SK-N-SH treated with all-trans-retinoic acid at 6 μM for 48 hours (cell line): ENCODE results near the gene PLTP.

Source experiments
- ATAC-seq: fragments of 200-7000 bp; cut with Tn5 transposase; 3 replicates; pipeline ENCODE4 v1.9.1; 2020; ENCODE audit warnings: mild to moderate bottlenecking, moderate library complexity
- ARNTL ChIP-seq: fragments of 450-650 bp; formaldehyde crosslinking; IDR thresholded peaks from 2 replicates; pipeline ENCODE4 v1.5.0; 2020; ENCODE audit warnings: low read depth, mild to moderate bottlenecking, moderate library complexity, borderline replicate concordance
- CSDC2 ChIP-seq: fragments of 250-450 bp; sonication (Bioruptor Pico); IDR thresholded peaks from 2 replicates; pipeline ENCODE4 v1.5.0; 2020; ENCODE audit warnings: mild to moderate bottlenecking, moderate library complexity
- CSRNP3 ChIP-seq: fragments of 250-450 bp; sonication (Bioruptor Pico); IDR thresholded peaks from 2 replicates; pipeline ENCODE4 v1.5.1; 2021; ENCODE audit warnings: mild to moderate bottlenecking, moderate library complexity
- ESRRG ChIP-seq: fragments of 250-450 bp; sonication (Bioruptor Pico); IDR thresholded peaks from 2 replicates; pipeline ENCODE4 v1.6.1; 2021; ENCODE audit warnings: mild to moderate bottlenecking
- GLIS3 ChIP-seq: fragments of 250-450 bp; sonication (Bioruptor Pico); IDR thresholded peaks from 2 replicates; pipeline ENCODE4 v1.5.0; 2020; ENCODE audit warnings: mild to moderate bottlenecking, moderate library complexity
- ISL1 ChIP-seq: fragments of 250-450 bp; sonication (Bioruptor Pico); IDR thresholded peaks from 2 replicates; pipeline ENCODE4 v2.1.2; 2022; ENCODE audit warnings: mild to moderate bottlenecking, moderate library complexity
- OSR1 ChIP-seq: fragments of 250-450 bp; sonication (Bioruptor Pico); IDR thresholded peaks from 2 replicates; pipeline ENCODE4 v1.8.0; 2022; ENCODE audit warnings: moderate library complexity, mild to moderate bottlenecking, inconsistent platforms
- POU6F1 ChIP-seq: fragments of 250-450 bp; sonication (Bioruptor Pico); IDR thresholded peaks from 2 replicates; pipeline ENCODE4 v1.8.0; 2021; ENCODE audit warnings: low read depth, mild to moderate bottlenecking, moderate library complexity, borderline replicate concordance
- PPARA ChIP-seq: fragments of 250-450 bp; sonication (Bioruptor Pico); IDR thresholded peaks from 2 replicates; pipeline ENCODE4 v1.5.0; 2020; ENCODE audit warnings: mild to moderate bottlenecking, borderline replicate concordance
- RARB ChIP-seq: fragments of 250-450 bp; sonication (Bioruptor Pico); IDR thresholded peaks from 2 replicates; pipeline ENCODE4 v1.8.0; 2021; ENCODE audit warnings: mild to moderate bottlenecking, moderate library complexity
- SNAI2 ChIP-seq: fragments of 250-450 bp; sonication (Bioruptor Pico); IDR thresholded peaks from 2 replicates; pipeline ENCODE4 v1.5.0; 2020; ENCODE audit warnings: mild to moderate bottlenecking, moderate library complexity
- TCF4 ChIP-seq: fragments of 250-450 bp; sonication (Bioruptor Pico); IDR thresholded peaks from 2 replicates; pipeline ENCODE4 v1.8.0; 2021; ENCODE audit warnings: mild to moderate bottlenecking, moderate library complexity, borderline replicate concordance
- TOX ChIP-seq: fragments of 250-450 bp; sonication (Bioruptor Pico); IDR thresholded peaks from 2 replicates; pipeline ENCODE4 v1.8.0; 2021; ENCODE audit warnings: mild to moderate bottlenecking, moderate library complexity, borderline replicate concordance
- ZC3H10 ChIP-seq: fragments of 250-450 bp; sonication (Bioruptor Pico); IDR thresholded peaks from 2 replicates; pipeline ENCODE4 v1.5.1; 2021; ENCODE audit warnings: mild to moderate bottlenecking, moderate library complexity
- ZFP30 ChIP-seq: fragments of 450-650 bp; formaldehyde crosslinking; IDR thresholded peaks from 2 replicates; pipeline ENCODE4 v1.5.0; 2022; ENCODE audit warnings: mild to moderate bottlenecking, moderate library complexity
- ZNF565 ChIP-seq: fragments of 450-650 bp; formaldehyde crosslinking; conservative IDR thresholded peaks from 2 replicates; pipeline ENCODE4 v1.5.0; 2020; ENCODE audit warnings: low read depth, mild to moderate bottlenecking, moderate library complexity
- ZNF70 ChIP-seq: fragments of 450-650 bp; formaldehyde crosslinking; IDR thresholded peaks from 2 replicates; pipeline ENCODE4 v1.5.0; 2020; ENCODE audit warnings: mild to moderate bottlenecking, moderate library complexity
- ZNF8 ChIP-seq: fragments of 450-650 bp; formaldehyde crosslinking; IDR thresholded peaks from 2 replicates; pipeline ENCODE4 v1.5.0; 2020; ENCODE audit warnings: mild to moderate bottlenecking, moderate library complexity
- TF ChIP-seq, protein P1 (sequence below): fragments of 250-450 bp; sonication (Bioruptor Pico); IDR thresholded peaks from 2 replicates; pipeline ENCODE4 v1.8.0; 2020; ENCODE audit warnings: mild to moderate bottlenecking, moderate library complexity, borderline replicate concordance
- TF ChIP-seq, protein P2 (sequence below): fragments of 250-450 bp; sonication (Bioruptor Pico); IDR thresholded peaks from 2 replicates; pipeline ENCODE4 v1.5.1; 2020; ENCODE audit warnings: low read depth, mild to moderate bottlenecking, moderate library complexity
- TF ChIP-seq, protein P3 (sequence below): fragments of 250-450 bp; sonication (Bioruptor Pico); IDR thresholded peaks from 2 replicates; pipeline ENCODE4 v1.5.0; 2020; ENCODE audit warnings: mild to moderate bottlenecking, moderate library complexity

PLTP gene

GRCh38 chr20:45861221-45862075, 50.5 kb downstream of the PLTP start (continued):
- TF ChIP-seq, protein P1, sequence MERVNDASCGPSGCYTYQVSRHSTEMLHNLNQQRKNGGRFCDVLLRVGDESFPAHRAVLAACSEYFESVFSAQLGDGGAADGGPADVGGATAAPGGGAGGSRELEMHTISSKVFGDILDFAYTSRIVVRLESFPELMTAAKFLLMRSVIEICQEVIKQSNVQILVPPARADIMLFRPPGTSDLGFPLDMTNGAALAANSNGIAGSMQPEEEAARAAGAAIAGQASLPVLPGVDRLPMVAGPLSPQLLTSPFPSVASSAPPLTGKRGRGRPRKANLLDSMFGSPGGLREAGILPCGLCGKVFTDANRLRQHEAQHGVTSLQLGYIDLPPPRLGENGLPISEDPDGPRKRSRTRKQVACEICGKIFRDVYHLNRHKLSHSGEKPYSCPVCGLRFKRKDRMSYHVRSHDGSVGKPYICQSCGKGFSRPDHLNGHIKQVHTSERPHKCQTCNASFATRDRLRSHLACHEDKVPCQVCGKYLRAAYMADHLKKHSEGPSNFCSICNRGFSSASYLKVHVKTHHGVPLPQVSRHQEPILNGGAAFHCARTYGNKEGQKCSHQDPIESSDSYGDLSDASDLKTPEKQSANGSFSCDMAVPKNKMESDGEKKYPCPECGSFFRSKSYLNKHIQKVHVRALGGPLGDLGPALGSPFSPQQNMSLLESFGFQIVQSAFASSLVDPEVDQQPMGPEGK (CRISPR knock-in tag): no peak
- TF ChIP-seq ARNTL (CRISPR knock-in tag) (no peak), CSDC2 (no peak), ZNF565 (CRISPR knock-in tag) (no peak), CSRNP3 (no peak), TOX (CRISPR knock-in tag) (no peak)
- TF ChIP-seq, all 23 proteins: peak for 0

- no peak for ATAC-seq
- TF ChIP-seq ZC3H10 (CRISPR knock-in tag) (no peak), ESRRG (CRISPR knock-in tag) (no peak)
- TF ChIP-seq, protein P2, sequence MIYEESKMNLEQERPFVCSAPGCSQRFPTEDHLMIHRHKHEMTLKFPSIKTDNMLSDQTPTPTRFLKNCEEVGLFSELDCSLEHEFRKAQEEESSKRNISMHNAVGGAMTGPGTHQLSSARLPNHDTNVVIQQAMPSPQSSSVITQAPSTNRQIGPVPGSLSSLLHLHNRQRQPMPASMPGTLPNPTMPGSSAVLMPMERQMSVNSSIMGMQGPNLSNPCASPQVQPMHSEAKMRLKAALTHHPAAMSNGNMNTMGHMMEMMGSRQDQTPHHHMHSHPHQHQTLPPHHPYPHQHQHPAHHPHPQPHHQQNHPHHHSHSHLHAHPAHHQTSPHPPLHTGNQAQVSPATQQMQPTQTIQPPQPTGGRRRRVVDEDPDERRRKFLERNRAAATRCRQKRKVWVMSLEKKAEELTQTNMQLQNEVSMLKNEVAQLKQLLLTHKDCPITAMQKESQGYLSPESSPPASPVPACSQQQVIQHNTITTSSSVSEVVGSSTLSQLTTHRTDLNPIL (CRISPR knock-in tag): no peak
Measured at GRCh38 chr20:45860560-45861220, 51.3 kb downstream of the PLTP start.

DNA sequence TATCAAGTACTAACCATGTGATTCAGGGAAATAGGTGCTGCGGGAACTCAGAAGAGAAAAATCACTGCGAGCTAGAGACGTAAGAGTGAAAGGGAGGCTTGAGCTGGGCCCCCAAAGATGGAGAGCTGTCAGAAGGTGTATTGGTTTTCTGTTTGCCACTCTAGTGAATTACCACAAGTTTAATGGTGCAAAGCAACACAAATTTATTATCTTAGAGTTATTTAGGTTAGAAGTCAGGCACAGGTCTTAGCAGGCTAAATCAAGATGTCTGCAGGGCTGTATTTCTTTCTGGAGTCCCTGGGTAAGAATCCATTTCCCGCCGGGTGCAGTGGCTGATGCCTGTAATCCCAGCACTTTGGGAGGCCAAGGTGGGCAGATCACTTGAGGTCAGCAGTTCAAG, 52.0 kb downstream of the PLTP start:
- no peak for TF ChIP-seq ESRRG (CRISPR knock-in tag)
- TF ChIP-seq ZFP30 (CRISPR knock-in tag): no peak
- TF ChIP-seq ZNF565 (CRISPR knock-in tag): no peak
- TF ChIP-seq GLIS3 (CRISPR knock-in tag): no peak
- TF ChIP-seq ZNF8: no peak
- no peak for TF ChIP-seq OSR1 (CRISPR knock-in tag)
- TF ChIP-seq RARB (CRISPR knock-in tag): no peak
- TF ChIP-seq ISL1: no peak
- TF ChIP-seq SNAI2 (CRISPR knock-in tag): no peak
- TF ChIP-seq, protein P3, sequence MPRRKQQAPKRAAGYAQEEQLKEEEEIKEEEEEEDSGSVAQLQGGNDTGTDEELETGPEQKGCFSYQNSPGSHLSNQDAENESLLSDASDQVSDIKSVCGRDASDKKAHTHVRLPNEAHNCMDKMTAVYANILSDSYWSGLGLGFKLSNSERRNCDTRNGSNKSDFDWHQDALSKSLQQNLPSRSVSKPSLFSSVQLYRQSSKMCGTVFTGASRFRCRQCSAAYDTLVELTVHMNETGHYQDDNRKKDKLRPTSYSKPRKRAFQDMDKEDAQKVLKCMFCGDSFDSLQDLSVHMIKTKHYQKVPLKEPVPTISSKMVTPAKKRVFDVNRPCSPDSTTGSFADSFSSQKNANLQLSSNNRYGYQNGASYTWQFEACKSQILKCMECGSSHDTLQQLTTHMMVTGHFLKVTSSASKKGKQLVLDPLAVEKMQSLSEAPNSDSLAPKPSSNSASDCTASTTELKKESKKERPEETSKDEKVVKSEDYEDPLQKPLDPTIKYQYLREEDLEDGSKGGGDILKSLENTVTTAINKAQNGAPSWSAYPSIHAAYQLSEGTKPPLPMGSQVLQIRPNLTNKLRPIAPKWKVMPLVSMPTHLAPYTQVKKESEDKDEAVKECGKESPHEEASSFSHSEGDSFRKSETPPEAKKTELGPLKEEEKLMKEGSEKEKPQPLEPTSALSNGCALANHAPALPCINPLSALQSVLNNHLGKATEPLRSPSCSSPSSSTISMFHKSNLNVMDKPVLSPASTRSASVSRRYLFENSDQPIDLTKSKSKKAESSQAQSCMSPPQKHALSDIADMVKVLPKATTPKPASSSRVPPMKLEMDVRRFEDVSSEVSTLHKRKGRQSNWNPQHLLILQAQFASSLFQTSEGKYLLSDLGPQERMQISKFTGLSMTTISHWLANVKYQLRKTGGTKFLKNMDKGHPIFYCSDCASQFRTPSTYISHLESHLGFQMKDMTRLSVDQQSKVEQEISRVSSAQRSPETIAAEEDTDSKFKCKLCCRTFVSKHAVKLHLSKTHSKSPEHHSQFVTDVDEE: no peak
- TF ChIP-seq TCF4: no peak
- TF ChIP-seq PPARA (CRISPR knock-in tag): no peak
- TF ChIP-seq ZC3H10 (CRISPR knock-in tag): no peak
- TF ChIP-seq CSRNP3: no peak
- no peak for TF ChIP-seq CSDC2
- TF ChIP-seq, protein P2 (CRISPR knock-in tag): no peak
- TF ChIP-seq ARNTL (CRISPR knock-in tag): no peak
- TF ChIP-seq ZNF70 (CRISPR knock-in tag): no peak
- no peak for TF ChIP-seq POU6F1
- no peak for ATAC-seq
